ENCODE results near the gene SREBF1.
"Not testable (repeated sequence)": the region's sequence is repeated elsewhere in the genome, so short reads cannot be mapped to it uniquely, and the experiment has no call there.

The SREBF1 gene

GRCh38 chr17:17813055-17813724, 23.6 kb downstream of the SREBF1 start:
- no peaks in the 10 kb centered on the region for H3K9me3 ChIP-seq (ENCODE audit: low read length)
- H2AFZ ChIP-seq (ENCODE audit: low read depth, low read length), result no peak overlapping the region
- no peaks in the 10 kb centered on the region for H3K27me3 ChIP-seq (ENCODE audit: insufficient read depth, low read length)
- peaks cover 23% of the 10 kb centered on the region for H3K36me3 ChIP-seq (ENCODE audit: insufficient read depth, low read length)
- no peak overlapping the region for H3K4me3 ChIP-seq (ENCODE audit: low read length)
- H3K4me1 ChIP-seq (ENCODE audit: insufficient read depth, low read length), result peaks cover 16% of the 10 kb centered on the region

DNA sequence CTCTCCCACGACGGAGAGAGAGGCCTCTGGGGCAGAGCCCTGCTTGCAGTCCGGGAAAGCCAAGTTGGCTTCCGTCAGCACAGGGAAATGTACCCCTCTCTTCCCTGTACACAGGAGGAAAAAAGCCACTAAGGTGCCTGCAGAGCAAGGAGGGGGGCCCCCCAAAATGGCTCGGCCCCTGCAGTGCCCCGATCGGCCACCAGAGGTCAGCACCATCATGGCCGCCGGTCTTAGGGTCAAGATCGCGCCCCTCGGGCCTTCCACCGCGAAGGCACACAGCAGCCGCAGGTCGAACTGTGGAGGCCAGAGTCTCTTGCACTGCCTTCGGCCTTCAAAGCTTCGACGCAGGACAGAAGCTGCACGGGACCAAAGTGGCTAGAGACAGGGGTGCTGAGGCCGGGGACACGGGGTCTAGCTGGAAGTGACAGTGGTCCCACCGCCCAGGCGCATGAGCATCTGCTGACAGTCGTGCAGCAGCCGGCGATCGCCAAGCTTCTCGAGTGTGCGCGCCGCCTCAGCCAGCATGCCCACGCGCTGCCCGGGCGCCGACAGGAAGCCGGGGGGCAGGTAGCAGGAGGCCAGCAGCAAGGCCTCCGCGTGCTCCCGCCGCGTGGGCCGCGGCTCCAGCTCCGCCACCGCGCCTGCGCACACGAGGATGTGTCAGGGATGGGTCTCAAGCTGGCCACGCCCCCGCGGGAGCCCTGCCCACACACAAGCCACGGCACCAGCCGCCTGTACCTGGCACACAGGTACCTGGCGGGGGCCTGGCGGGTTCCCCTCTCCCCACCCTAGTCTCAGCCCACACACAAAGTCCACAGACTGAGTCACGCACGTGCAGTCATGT, 24.4 kb downstream of the SREBF1 start:
- Histone ChIP-seq H3K27me3 (ENCODE audit: insufficient read depth, low read length) (no peaks in the 10 kb centered on the region), H3K4me3 (ENCODE audit: low read length) (no peak overlapping the region), H3K36me3 (ENCODE audit: insufficient read depth, low read length) (peaks cover 27% of the 10 kb centered on the region), H3K9me3 (ENCODE audit: low read length) (no peaks in the 10 kb centered on the region), H3K4me1 (ENCODE audit: insufficient read depth, low read length) (peaks cover 16% of the 10 kb centered on the region), H2AFZ (ENCODE audit: low read depth, low read length) (no peak overlapping the region)

- H3K36me3 ChIP-seq (ENCODE audit: insufficient read depth, low read length), result peaks cover 30% of the 10 kb centered on the region
- no peak overlapping the region for H2AFZ ChIP-seq (ENCODE audit: low read depth, low read length)
- H3K9me3 ChIP-seq (ENCODE audit: low read length), result no peaks in the 10 kb centered on the region
- no peak overlapping the region for H3K4me3 ChIP-seq (ENCODE audit: low read length)
- no peaks in the 10 kb centered on the region for H3K27me3 ChIP-seq (ENCODE audit: insufficient read depth, low read length)
- H3K4me1 ChIP-seq (ENCODE audit: insufficient read depth, low read length), result peaks cover 16% of the 10 kb centered on the region
Observed at GRCh38 chr17:17811381-17812210, 25.2 kb downstream of the SREBF1 start.

DNA sequence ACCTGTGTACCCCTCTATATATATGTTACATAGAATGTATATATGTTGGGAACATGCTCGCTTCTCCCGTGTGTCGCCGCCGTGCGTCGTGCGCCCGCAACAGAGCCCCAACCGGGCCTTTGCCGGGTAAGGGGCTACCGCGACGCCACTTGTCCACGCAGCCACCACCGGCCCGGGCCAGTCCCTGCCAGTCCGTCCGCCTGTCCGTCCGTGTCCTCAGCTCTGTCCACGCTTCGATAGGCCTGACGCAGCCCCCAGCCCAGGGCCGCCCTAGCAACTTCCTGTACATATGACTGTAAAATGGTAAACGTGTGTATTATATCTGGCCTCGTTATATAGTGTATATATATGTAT, 25.9 kb downstream of the SREBF1 start:
- Histone ChIP-seq H3K36me3 (ENCODE audit: insufficient read depth, low read length) (peaks cover 37% of the 10 kb centered on the region), H3K4me3 (ENCODE audit: low read length) (no peak overlapping the region), H3K27me3 (ENCODE audit: insufficient read depth, low read length) (no peaks in the 10 kb centered on the region), H3K9me3 (ENCODE audit: low read length) (no peaks in the 10 kb centered on the region), H2AFZ (ENCODE audit: low read depth, low read length) (no peak overlapping the region), H3K4me1 (ENCODE audit: insufficient read depth, low read length) (peaks cover 16% of the 10 kb centered on the region)

GRCh38 chr17:17810084-17810894, 26.5 kb downstream of the SREBF1 start:
- no peak overlapping the region for H2AFZ ChIP-seq (ENCODE audit: low read depth, low read length)
- no peaks in the 10 kb centered on the region for H3K9me3 ChIP-seq (ENCODE audit: low read length)
- no peaks in the 10 kb centered on the region for H3K27me3 ChIP-seq (ENCODE audit: insufficient read depth, low read length)
- no peak overlapping the region for H3K4me3 ChIP-seq (ENCODE audit: low read length)
- H3K4me1 ChIP-seq (ENCODE audit: insufficient read depth, low read length), result peaks cover 16% of the 10 kb centered on the region
- peaks cover 43% of the 10 kb centered on the region for H3K36me3 ChIP-seq (ENCODE audit: insufficient read depth, low read length)

GRCh38 chr17:17809531-17810083, 27.2 kb downstream of the SREBF1 start:
- Histone ChIP-seq H3K36me3 (ENCODE audit: insufficient read depth, low read length) (peaks cover 46% of the 10 kb centered on the region), H3K4me1 (ENCODE audit: insufficient read depth, low read length) (peaks cover 16% of the 10 kb centered on the region), H3K9me3 (ENCODE audit: low read length) (no peaks in the 10 kb centered on the region), H3K4me3 (ENCODE audit: low read length) (no peak overlapping the region), H2AFZ (ENCODE audit: low read depth, low read length) (no peak overlapping the region), H3K27me3 (ENCODE audit: insufficient read depth, low read length) (no peaks in the 10 kb centered on the region)

GRCh38 chr17:17808706-17809432, 27.9 kb downstream of the SREBF1 start:
- Histone ChIP-seq H3K36me3 (ENCODE audit: insufficient read depth, low read length) (peaks cover 53% of the 10 kb centered on the region), H3K4me1 (ENCODE audit: insufficient read depth, low read length) (peaks cover 16% of the 10 kb centered on the region), H2AFZ (ENCODE audit: low read depth, low read length) (no peak overlapping the region), H3K9me3 (ENCODE audit: low read length) (no peaks in the 10 kb centered on the region), H3K27me3 (ENCODE audit: insufficient read depth, low read length) (no peaks in the 10 kb centered on the region), H3K4me3 (ENCODE audit: low read length) (no peak overlapping the region)

DNA sequence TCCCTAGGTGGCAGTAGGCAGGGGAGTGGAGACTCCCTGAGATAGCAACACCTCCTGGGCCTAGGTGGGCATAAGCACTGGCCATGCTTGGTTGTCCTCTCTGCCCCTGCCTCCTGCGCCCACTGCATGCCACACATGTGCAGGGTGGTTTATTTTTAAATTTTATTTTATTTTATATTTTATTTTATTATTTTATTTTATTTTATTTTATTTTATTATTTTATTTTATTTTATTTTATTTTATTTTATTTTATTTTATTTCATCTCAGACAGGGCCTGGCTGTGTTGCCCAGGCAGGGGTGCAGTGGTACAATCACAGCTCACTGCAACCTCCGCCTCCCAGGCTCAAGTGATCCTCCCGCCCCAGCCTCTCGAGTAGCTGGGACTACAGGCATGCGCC, 28.6 kb downstream of the SREBF1 start:
- H2AFZ ChIP-seq (ENCODE audit: low read depth, low read length), result not testable (repeated sequence)

GRCh38 chr17:17807440-17807839, 29.3 kb downstream of the SREBF1 start:
- Histone ChIP-seq H3K9me3 (ENCODE audit: low read length) (no peaks in the 10 kb centered on the region), H2AFZ (ENCODE audit: low read depth, low read length) (no peak overlapping the region), H3K4me1 (ENCODE audit: insufficient read depth, low read length) (peaks cover 16% of the 10 kb centered on the region), H3K36me3 (ENCODE audit: insufficient read depth, low read length) (peaks cover 58% of the 10 kb centered on the region), H3K4me3 (ENCODE audit: low read length) (no peak overlapping the region), H3K27me3 (ENCODE audit: insufficient read depth, low read length) (no peaks in the 10 kb centered on the region)

More for the DNA sequence above, 28.6 kb downstream of the SREBF1 start:
- not testable (repeated sequence) for H3K27me3 ChIP-seq (ENCODE audit: insufficient read depth, low read length); H3K4me3 ChIP-seq (ENCODE audit: low read length); H3K9me3 ChIP-seq (ENCODE audit: low read length)
- peaks cover 60% of the 10 kb centered on the region for H3K36me3 ChIP-seq (ENCODE audit: insufficient read depth, low read length)
- H3K4me1 ChIP-seq (ENCODE audit: insufficient read depth, low read length), result peaks cover 16% of the 10 kb centered on the region

DNA sequence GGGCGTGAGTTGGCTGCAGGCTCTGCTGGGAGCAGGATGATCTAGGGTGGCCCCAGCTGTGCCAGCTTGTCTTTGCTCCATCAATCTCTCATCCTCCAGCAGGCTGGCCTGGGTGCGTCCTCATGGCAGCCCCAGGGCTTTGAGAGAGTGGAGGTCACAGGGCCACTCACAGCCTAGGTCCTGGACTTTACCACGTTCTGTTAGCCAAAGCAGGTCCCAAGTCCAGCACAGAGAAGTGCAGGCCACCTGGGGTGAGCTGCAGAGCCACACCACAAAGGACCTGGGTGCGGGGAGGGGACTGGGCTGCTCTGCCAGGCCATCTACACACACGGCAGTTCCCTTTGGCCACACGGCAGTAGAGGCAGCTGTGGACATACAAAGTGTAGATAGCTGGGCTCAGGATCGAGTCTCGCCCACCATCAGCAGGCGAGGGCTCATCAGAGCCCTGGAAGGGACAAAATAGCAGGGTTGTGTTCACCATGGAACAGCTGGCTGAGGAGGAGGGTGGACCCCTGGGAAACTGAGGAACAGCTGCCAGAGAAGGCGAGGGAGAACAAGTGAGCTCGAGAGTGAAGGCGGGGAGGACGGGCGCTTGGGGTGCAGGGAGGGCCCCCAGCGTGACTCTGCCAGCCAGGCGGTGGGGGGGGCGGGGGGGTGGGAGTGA, 30.0 kb downstream of the SREBF1 start:
- H2AFZ ChIP-seq (ENCODE audit: low read depth, low read length), result no peak overlapping the region
- peaks cover 10% of the 10 kb centered on the region for H3K4me1 ChIP-seq (ENCODE audit: insufficient read depth, low read length)
- H3K27me3 ChIP-seq (ENCODE audit: insufficient read depth, low read length), result no peaks in the 10 kb centered on the region
- no peaks in the 10 kb centered on the region for H3K9me3 ChIP-seq (ENCODE audit: low read length)
- peaks cover 63% of the 10 kb centered on the region for H3K36me3 ChIP-seq (ENCODE audit: insufficient read depth, low read length)
- H3K4me3 ChIP-seq (ENCODE audit: low read length), result no peak overlapping the region

DNA sequence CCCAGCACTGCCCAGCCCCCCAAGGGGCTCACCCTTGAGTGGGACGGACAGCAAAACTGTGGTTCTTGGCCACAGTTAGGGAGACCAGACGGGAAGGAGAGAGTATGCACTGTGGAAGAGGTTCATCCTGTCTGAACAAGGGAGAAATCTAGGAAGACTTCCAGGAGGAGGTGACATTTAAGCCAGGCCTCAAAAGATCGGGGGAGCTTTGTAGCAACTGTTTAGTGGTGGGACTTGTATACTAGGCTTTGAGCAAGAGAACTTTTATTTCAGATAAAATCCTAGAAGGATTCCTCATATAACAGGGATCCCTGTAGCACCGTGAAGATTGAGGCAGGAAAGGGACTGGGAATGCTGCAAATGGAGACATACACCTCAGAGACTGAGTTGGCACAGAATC, 30.8 kb downstream of the SREBF1 start:
- peaks cover 70% of the 10 kb centered on the region for H3K36me3 ChIP-seq (ENCODE audit: insufficient read depth, low read length)
- H3K4me1 ChIP-seq (ENCODE audit: insufficient read depth, low read length), result peaks cover 5% of the 10 kb centered on the region
- H3K27me3 ChIP-seq (ENCODE audit: insufficient read depth, low read length), result no peaks in the 10 kb centered on the region
- H3K9me3 ChIP-seq (ENCODE audit: low read length), result no peaks in the 10 kb centered on the region
- no peak overlapping the region for H3K4me3 ChIP-seq (ENCODE audit: low read length)
- H2AFZ ChIP-seq (ENCODE audit: low read depth, low read length), result no peak overlapping the region

Data from neuron (in vitro differentiated cells).